ENCODE data around the gene CCN2.
"Not testable (repeated sequence)": the region's sequence is repeated elsewhere in the genome, so short reads cannot be mapped to it uniquely, and the experiment has no call there.

CCN2 gene

DNA sequence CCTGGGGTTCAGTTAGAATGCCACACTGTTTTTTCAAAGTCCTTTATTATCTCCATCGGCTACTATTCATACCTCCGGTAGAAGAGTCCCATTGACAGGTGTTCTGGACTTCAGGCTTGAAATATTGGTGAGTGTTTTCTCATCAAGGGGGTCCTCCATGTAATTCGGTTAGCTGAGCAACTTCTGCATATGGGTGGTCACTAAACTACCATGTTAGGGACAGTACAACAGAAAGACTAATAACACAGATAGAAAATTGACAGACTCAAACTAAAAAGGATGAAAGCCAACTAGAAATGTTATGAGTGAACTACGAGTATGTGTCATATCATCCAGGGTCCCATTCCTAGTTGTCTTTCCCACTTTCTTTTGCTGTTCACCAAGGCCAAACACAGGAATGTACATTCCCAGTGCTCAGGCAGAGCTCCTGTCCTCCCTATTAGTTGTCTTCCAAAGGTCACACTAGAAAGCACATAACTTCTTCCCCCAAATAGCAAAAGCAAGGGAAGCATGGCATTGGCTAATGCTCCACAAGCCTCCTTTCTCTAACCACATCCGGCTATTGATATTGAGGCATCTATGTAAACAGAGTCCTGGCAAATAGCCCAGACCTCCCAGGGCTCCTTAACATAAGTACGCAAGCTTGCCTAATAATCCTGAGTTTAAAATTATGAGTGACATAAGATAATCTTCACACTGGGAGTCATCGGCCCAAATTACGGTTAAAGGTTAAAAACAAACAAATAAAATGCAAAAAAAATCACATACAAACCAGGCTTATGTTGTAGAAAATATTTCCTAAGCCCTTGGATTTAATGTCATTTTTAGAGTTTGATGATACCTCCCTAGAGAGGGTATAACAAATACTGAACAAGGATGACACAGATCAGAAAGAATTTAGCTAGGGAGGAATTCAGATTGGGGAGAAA is 13.2 kb downstream of the CCN2 start:
- DNase-seq: no peak

DNA sequence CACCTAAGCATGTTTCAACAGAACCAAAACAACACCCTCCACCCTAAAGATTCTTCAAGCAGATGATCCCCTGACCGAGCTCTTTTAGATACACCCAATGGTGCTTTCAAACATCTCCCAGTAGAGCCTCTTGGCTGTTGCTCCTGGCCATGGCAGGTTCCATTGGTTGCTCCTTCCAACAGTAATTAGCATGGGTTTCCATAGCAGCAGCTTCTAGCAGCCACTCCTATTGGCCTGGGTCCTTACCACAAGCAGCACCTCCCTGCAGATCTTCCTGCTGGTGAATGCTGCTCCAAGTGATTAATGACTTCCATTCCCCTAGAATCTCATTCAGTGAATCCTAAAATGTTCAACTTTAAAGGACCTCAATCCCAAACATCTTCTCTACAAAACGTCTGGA is 13.9 kb downstream of the CCN2 start:
- DNase-seq: no peak

DNA sequence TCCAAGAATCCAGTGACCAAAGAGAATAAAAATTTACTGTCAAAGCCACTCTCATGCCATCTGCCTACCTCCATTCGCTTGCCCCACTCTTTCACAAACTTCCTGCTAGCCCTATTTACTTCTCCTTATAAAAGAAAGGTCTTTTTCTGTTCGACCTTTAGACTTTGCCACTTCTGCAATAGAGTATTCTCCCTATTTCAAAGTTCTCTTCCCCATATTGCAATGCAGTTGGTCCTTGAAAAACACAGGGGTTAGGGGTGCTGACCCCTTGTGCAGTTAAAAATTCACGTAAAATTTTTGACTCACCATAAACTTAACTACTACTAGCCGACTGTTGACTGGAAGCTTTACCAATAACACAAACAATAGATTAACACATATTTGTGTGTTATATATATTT is 15.0 kb downstream of the CCN2 start:
- DNase-seq: no peak

DNA sequence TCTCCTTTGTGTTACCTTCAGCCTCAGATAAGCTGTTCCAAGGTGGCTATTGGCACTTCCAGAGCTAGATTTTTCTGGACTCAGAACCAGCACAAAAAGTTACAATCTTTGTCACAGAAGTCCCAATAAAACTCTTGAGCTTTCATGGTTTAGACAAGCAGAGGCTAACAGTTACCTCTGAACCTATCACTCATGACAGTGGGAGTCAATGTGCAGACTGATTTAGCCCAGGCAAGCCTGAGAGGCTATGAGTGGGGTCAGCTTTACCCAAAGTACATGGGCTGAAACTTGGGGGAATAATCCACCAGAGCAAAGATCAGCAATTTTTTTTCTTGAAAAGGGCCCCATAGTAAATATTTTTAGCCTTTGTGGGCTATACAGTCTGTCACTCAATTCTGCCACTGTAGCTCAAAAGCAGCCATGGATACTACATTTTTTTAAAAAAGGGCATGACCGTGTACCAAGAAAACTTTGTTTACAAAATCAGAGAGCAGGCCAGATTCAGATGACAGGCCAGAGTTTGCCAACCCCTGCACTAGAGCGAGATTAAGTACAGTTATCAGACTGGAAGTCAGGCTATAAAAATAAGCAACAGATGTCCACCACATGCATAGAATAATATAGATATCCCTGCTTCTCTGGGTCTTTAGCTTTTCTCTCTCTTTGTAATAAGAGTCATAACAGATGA is 20.0 kb downstream of the CCN2 start:
- DNase-seq: no peak

DNA sequence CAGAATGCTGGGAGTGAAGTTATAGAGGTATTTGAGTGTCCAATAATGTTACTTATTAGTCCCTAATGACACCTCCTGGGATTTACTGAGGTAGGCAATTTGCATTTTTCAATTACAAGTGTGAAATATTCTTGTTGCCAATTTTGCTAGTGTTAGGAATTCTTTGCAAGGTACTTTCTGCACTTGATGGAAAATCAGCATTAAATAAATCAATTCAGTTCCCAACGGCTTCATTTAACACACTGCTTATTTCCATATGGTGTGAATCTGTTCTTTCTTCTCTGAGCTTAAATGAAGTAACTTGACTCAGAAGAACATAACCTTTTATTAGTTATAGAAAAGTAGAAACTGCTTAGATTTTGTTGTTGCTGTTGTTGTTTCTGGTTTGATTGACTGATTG is 21.2 kb downstream of the CCN2 start:
- no peak for DNase-seq

DNA sequence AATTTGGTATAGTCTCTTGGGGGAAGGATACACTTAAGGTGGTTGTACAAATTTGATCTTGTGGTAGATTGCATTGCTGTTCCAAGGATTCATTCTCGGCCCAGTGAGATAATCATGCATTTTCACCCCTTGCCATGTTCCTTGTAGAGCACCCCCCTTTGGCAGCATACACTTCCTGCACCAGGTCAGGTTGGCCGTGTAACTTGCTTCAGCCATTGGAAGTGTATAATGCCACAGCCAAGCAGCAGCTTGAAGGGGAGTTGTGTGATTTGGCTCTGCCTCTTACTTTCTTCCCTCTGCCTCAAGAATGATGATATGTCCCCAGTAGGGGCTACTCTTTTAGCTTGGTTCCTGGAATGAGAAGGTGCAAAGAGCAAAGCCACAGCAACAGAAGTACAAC is 21.9 kb downstream of the CCN2 start:
- DNase-seq: no peak

DNA sequence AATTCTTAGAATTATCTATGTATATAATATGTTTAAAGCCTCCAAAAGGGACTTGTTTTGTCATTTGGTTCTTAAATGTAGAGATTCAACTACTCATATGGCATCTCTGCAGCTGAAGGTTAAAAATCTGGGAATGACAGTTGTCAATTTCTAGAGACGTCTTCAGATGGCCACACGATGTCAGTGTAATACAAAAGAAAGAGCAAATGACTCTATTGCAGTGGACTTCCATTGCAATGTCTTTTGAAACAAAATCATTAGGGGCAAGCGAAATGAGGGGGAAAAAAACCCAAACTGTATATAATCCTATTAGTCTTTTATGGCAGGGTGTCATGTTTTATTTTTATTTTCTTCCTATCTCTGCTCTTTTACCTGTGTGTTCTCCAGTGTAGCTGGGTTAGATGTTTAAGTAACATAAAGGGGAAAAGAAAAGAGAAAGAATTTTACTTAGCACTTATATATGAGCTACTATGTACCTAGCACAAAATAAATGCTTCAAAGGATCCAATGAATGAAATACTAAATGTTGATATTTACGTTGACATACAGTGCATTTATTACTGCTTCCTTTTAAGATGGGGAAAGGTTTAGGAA is 26.2 kb downstream of the CCN2 start:
- no peak for DNase-seq

DNA sequence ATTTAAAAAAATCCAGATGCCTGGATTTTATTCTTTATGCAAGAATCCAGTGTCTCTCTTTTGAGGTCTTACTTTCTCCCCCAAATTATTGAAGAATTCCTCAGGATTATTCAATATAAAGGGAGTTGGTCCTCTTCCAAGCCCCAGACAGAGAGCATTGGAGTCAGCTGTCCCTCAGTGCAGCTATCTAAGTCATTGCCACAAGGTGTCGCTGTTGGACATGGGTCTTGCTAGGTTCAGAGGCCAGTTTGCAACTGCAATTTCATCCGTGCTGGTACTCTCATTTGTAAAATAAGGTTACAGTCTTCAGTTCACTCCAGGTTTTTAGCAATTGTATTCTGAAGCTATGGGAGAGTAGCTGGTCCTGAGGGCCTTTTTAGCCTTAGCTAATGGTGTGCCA is 27.8 kb downstream of the CCN2 start:
- DNase-seq: no peak

DNA sequence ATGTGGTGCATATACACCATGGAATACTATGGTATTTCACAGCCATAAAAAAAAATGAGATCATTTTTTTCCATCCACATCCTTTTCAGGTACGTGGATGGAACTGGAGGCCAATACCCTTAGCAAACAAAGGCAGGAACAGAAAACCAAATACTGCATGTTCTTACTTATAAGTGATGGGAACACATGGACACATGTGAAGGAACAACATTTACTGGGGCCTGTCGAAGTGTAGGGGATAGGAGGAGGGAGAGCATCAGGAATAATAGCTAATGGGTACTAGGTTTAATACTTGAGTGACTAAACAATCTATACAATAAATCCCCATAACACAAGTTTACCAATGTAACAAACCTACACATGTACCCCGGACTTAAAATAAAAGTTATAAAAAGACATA is 30.5 kb downstream of the CCN2 start:
- DNase-seq: no peak

DNA sequence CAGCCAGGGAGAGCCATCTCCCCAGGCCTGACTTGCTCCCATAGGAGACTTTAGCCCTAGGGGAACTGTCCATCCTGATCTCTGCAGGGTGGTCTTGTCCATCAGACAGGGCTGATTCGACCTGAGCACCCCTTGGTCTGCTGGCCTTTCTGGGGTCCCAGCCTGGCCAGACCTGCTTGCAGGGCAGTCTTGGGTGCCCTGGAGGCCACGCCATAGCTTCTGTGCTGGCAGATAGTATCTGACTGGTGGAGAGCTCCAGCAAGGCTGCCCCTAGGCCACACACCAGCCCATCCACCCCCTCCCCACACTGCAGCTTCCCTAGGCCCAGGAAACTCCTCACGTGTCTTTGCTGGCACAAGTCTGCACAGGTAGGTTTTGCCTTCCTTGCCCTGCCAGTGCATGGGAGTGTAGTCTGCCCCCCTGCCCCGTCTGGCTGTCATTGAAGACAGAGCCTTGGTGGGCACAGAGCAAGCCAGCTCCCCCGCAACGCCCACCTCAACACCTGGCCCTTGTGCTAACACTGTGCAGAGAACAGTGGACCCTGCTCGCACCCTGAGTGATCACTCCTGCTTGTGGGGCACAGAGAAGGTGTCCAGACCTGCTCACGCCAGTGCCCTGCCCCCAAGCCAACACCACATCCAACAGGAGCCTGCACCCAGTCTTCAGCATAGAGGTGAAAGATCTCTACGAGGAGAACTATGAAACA is 32.4 kb downstream of the CCN2 start:
- no peak for DNase-seq

DNA sequence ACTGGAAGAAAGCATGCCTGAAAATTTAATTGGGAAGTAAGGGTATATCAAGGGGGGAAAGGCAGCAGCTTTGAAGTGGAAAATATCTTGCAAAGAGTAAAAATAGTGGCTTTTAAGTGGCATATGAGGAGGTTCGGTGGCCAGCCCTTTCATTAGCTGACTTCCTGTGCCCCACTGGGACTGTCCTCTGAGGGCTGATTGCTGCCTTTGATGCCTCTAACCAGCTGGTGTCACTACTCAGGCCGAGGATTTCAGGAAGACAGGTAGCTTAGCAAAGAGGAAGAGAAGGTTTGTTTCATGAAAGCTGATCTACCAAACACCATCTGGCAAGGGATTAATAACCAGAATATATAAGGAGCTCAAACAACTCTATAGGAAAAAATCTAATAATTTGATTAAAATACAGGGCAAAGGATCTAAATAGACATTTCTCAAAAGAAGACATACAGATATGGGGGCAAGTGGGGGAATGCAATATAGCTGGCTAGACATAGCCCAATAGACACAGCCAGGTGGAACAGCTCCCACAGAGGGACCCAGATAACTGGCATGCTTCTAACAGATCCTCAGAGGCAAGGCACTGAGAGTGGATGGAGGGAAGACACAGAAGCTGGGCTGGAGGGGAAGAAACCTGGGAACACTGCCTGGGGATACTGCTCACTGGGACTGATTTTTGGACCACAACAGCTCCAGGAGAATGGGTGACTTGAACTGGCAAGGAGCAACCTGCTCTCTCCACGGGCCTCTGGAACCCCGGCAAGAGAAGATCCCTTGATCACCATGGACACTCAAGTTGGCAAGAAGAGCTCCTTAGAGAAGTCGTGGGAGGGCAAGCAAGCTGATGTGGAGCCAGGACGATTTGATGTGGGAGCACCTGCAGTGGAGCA is 33.2 kb downstream of the CCN2 start:
- DNase-seq: no peak

DNA sequence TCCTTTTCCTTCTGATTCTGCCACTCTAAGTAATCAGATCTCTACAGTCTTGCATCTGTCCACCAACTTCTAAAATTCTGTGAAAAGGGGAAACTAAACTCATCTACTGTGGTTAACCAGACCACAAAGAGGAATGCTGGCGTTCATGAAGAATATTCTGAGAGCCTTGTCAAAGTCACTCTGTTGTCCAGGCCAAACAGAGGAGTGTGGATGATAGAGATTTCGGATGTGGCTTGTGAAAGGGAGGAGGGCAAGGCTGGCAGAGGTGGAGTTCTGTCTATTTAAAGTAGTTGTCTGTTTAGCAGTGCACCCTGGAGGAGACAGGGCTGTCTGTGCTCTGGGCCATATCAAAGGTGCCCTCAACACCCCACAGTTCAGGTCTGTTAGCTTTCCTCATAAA is 33.9 kb downstream of the CCN2 start:
- no peak for DNase-seq

DNA sequence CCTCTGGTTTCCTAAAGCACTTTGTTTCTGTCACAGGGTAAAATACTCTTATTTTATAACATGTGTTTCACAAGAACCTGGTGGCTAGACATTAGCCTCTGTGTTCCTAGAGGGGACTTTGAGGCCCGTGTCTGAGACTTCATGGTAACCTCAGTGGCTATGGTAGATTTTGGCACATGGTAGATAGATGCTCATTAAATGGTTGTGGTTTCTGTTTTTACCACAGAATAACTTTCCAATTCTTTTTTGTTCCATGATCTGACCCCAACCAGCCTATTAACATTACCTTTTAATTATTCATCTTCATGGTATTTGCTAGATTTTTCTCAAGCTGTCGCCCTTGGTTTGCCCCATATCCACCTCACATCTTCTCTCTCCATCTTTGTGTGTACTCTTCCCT is 34.3 kb downstream of the CCN2 start:
- DNase-seq: no peak

DNA sequence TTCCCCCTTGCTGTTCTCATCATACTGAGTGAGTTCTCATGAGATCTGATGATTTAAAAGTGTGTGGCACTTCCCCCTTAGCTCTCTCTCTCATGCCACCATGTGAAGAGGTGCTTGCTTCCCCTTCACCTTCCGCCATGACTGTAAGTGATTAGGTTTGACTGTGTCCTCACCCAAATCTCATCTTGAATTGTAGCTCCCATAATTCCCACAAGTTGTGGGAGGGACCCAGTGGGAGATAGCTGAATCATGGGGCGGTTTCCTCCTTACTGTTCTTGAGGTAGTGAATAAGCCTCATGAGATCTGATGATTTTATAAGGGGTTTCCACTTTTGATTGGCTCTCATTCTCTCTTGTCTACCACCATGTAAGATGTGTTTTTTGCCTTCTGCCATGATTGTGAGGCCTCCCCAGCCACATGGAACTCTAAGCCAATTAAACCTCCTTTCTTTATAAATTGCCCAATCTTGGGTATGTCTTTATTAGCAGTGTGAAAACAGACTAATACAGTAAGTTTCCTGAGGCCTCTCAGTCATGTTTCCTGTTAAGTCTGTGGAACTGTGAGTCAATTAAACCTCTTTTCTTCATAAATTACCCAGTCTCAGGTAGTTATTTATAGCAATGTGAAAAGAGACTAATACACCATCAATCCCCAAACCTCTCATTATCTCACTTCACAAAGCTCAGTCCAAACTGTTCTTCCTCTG is 34.9 kb downstream of the CCN2 start:
- DNase-seq: not testable (repeated sequence)

DNA sequence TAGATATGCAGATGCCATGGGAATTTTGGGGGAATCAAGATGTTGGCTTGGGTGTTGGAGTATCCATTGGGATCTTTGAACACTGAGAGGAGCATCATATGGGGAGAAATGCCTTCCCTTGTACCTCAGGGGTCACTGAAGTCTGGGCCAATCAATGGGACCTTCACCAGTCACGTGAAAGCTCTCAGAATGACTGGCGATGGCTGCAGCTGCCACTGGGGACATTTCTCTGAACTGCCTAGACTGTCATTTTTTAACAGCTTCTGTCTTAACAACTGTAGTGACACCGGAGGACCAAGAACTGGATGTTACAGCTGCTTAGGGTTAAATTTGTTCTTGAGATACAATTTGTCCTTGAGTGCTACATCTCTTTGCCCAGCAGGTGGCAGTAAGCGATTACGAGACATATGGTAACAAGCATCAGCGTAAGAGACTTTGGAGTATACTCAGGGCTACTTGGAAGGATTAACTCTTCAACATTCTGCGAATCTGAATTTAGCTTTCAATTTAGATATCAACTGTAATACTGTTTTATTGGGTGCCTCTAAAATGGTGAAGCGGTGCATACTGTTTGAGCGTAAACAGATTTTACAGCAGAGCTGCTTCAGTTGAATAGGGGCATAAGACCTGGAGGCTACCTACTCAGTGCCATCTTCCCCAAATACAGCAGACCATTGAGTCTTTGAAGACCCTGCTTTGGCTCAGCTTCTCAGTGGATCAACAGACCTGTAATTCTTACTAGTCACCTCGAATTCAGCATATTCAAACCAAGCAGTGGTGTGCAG is 36.0 kb downstream of the CCN2 start:
- DNase-seq: peak; percentile 13

DNA sequence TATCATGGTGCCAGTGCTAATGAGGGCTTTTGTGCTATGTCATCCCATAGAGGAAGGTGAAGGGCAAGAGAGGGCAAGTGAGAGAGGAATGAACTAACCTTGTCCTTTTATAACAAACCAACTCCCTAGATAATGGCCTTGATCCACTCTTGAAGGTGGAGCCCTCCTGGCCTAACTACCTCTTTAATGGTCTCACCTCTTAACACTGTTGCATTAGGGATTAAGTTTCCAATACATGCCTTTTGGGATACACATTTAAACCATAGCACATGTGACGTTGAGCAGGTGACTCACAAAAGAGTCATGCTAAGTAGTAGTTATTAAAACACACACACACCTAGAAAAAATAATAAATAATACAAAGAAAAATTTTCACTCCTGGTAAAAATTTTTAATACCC is 36.9 kb downstream of the CCN2 start:
- DNase-seq: no peak

DNA sequence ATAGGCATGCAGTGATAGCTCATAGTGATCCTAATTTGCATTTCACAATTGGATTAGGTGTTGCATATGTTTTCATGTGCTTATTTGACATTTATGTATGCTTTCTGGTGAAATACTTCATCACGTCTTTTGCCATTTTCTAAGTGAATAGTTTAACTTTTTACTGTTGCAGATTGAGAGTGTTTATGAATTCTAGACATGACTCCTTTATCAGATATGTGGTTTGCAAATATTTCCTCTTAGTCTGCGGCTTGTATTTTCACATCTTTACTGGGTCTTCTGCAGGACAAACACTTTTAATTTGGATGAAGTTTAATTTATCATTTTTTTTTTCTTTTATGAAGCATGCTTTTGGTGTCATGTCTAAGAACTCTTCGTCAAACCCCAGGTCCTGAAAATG is 39.2 kb downstream of the CCN2 start:
- no peak for DNase-seq

DNA sequence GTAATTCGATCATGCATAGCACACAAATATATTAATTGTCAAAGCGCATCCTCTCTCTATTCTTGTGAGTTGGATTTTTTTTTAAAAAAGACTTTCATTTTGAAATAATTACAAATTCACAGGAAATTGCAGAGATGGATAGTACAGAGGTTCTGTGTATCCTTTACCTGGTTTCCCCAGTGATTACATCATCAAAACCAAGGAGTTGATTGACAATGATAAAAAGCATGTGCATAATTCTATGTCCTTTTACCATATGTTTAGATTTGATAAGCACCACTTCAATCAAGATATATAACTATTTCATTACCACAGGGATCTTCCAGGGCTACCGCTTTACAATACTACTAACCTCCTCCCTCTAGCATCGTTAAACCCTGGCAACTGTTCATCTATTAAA is 40.2 kb downstream of the CCN2 start:
- no peak for DNase-seq

DNA sequence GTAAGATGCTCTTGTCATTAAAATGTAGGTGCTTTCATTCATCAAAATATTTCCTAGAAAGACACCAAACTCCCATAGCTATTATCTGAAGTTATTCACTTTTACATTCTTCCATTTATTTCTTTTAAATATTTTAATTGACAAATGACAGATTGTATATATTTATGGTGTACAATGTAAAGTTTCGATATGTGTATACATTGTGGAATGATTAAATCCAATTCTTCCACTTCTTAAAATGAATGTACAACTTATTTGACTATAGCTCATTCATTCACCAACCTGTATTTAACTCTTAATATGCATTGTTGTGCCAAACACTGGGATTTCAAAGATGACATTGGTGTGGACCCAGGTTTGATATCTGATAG is 41.0 kb downstream of the CCN2 start:
- no peak for DNase-seq

DNA sequence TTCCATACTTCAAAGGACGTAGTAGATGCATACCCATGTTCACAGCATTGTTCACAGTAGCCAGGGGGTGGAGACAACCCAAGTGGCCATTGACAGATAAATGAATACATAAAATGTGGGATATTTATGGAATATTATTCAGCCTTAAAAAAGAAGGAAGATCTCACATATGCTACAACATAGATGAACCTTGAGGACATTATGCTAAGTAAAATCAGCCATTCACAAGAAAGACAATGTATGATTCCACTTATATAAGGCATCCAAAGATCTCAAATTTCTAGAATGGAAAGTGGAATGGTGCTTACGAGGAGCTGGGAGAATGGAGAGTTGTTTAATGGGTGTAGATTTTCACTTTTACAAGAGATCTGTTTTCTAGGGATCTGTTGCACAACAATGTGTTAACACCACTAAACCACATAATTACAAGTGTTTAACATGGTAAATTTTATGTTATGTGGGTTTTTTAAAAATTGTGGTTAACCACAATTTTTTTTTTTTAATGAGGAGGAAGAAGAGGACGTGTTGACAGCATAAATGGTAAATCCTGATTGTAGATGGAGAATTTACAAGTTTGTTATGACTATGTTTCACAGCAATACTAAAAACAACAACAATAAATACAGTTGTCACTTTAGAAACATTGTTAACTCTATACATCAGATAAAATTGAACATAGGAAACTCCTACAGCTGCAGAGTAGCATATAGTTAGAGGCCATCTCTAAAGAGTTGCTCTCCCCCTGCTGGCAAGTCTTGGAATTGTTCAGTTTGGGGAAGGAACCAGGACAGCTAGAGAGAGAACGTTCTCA is 41.6 kb downstream of the CCN2 start:
- DNase-seq: peak; percentile 64
